Gastroesophageal sphincter (tissue), 4 donors: ENCODE data around the gene GRWD1. TPM values are rescaled to one million over a fixed set of nuclear protein-coding genes. Genes with fewer than 3 reads are reported as not detected.
A peak's percentile ranks its signal among the peaks of the same experiment; 100 is the strongest.

Experiments used
- ATAC-seq: fragments of 150-250 bp; one replicate; pipeline ENCODE4 v1.9.1; 2016; ENCODE audit warnings: mild to moderate bottlenecking, moderate library complexity
- H3K27ac ChIP-seq, 4 donors: fragments of 200-600 bp; sonication (generic) in 3 of 4; 1 replicate in 3 of 4; 2 replicates in 1 of 4; pipeline ENCODE4 v1.5.1; 2016 to 2019
- H3K27me3 ChIP-seq: fragments of 200-600 bp; sonication (generic); one replicate; pipeline ENCODE4 v1.5.1; 2019
- H3K36me3 ChIP-seq, 2 donors: fragments of 200-600 bp; sonication (generic); one replicate each; pipeline ENCODE4 v1.5.1; 2019; ENCODE audit warnings: control low read depth in 1 of 2
- H3K4me1 ChIP-seq, 3 donors: fragments of 200-600 bp; sonication (generic); 1 replicate in 2 of 3; 2 replicates in 1 of 3; pipeline ENCODE4 v1.5.1; 2016 to 2019; ENCODE audit warnings: control low read depth in 2 of 3
- H3K4me3 ChIP-seq, 2 donors: fragments of 200-600 bp; sonication (generic); one replicate each; pipeline ENCODE4 v1.5.1; 2019; ENCODE audit warnings: mild to moderate bottlenecking in 1 of 2, moderate library complexity in 1 of 2
- H3K9me3 ChIP-seq, 3 donors: fragments of 200-600 bp; sonication (generic); one replicate each; pipeline ENCODE4 v1.5.1; 2017 to 2019; ENCODE audit warnings: control low read depth in 2 of 3
- CTCF ChIP-seq, 4 experiments: fragments of 200-600 bp in 2 of 4; fragments of 450-650 bp in 2 of 4; sonication (generic) in 1 of 4; IDR thresholded peaks; one replicate each; pipeline ENCODE4 v1.5.1; 2017 to 2019; ENCODE audit warnings: antibody characterized with exemption in 4 of 4, mild to moderate bottlenecking in 2 of 4, moderate library complexity in 2 of 4
- EP300 ChIP-seq: sonication (generic); formaldehyde crosslinking; IDR thresholded peaks from one replicate; pipeline ENCODE4 v1.6.1; 2017; ENCODE audit warnings: antibody characterized with exemption, mild to moderate bottlenecking
- POLR2A ChIP-seq, 2 donors: fragments of 450-650 bp; IDR thresholded peaks; one replicate each; pipeline ENCODE4 v1.6.1; 2017; ENCODE audit warnings: antibody characterized with exemption in 2 of 2, mild to moderate bottlenecking in 2 of 2, moderate library complexity in 1 of 2
- POLR2AphosphoS5 ChIP-seq: sonication (generic); formaldehyde crosslinking; IDR thresholded peaks from one replicate; pipeline ENCODE4 v1.6.1; 2017; ENCODE audit warnings: antibody characterized with exemption
- WGBS, 2 donors: methylation state at CpG; one replicate each; pipeline ENCODE4 v1.1.5; 2018; ENCODE audit warnings: low coverage in 1 of 2; 5-methylcytosine and 5-hydroxymethylcytosine counted together
- total RNA-seq, 4 donors: library from RNA; depleted of rRNA; stranded (reverse); fragments of >200 nt; gene quantifications; one replicate each; pipeline ENCODE4 v1.1.0, GENCODE V29; 2016

GRWD1 gene
- total RNA-seq, 4 donors from 2014 or later: 28.9 to 33.1 (median 32.7) TPM

GRCh38 chr19:48469934-48470680 lies 24.3 kb downstream of the GRWD1 start:
- Histone ChIP-seq H3K27ac (peak overlapping the region; percentile 91 to 99 (median 96)), H3K9me3 (no peaks in the 10 kb centered on the region), H3K27me3 (no peaks in the 10 kb centered on the region), H3K4me3 (peak overlapping the region; percentile 93 to 98), H3K36me3 (peaks cover 0 to 50% of the 10 kb centered on the region in 2 donors), H3K4me1 (peaks cover 0 to 37% (median 11%) of the 10 kb centered on the region in 3 donors)
- TF ChIP-seq POLR2A (IDR thresholded peaks at IDR 0.05) (no peak), CTCF (IDR thresholded peaks at IDR 0.05) (no peak), EP300 (no peak), POLR2AphosphoS5 (no peak)
- ATAC-seq: no peak
- 14 to 25% methylated on average over 2 to 6 of the region's 20 CpGs for WGBS, 2 donors

DNA sequence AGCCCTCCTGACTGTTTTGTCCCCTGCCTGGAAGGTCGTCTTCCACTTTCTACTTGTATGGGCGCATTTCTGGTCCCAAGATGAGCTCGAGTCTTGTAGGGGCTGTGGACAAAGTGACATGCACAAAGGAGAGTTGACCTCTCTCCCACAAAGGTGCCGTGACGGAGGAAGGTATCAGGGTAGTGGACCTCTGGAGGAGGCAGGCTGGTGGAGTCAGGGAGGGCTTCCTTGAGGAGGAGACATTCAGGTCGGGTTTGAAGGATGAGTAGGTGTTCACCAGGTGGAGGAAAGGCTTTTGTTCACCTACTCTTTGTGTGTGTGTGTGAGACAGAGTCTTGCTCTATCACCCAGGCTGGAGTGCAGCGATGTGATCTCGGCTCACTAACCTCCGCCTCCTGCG lies 25.1 kb downstream of the GRWD1 start:
- no peak for ATAC-seq
- peaks cover 0 to 37% (median 11%) of the 10 kb centered on the region in 3 donors for H3K4me1 ChIP-seq
- no peak overlapping the region for H3K4me3 ChIP-seq
- no peaks in the 10 kb centered on the region for H3K9me3 ChIP-seq
- WGBS, 2 donors: 81 to 83% methylated on average over 4 to 6 of the region's 10 CpGs
- H3K27me3 ChIP-seq: no peaks in the 10 kb centered on the region
- peaks cover 0 to 58% of the 10 kb centered on the region in 2 donors for H3K36me3 ChIP-seq
- TF ChIP-seq POLR2A (IDR thresholded peaks at IDR 0.05): no peak
- TF ChIP-seq POLR2AphosphoS5: no peak
- TF ChIP-seq CTCF (IDR thresholded peaks at IDR 0.05): no peak
- no peak for TF ChIP-seq EP300
- no peak overlapping the region for H3K27ac ChIP-seq

- Histone ChIP-seq H3K9me3 (no peaks in the 10 kb centered on the region), H3K27ac (no peak overlapping the region), H3K36me3 (peaks cover 0 to 68% of the 10 kb centered on the region in 2 donors), H3K27me3 (no peaks in the 10 kb centered on the region), H3K4me1 (peaks cover 0 to 37% (median 11%) of the 10 kb centered on the region in 3 donors), H3K4me3 (no peak overlapping the region)
- 80 to 95% methylated on average over 1 to 4 of the region's 4 CpGs for WGBS, 2 donors
- ATAC-seq: no peak
- TF ChIP-seq POLR2A (IDR thresholded peaks at IDR 0.05) (no peak), CTCF (IDR thresholded peaks at IDR 0.05) (no peak), POLR2AphosphoS5 (no peak), EP300 (no peak)
Measured at GRCh38 chr19:48471836-48472235, 26.1 kb downstream of the GRWD1 start.

- ATAC-seq: no peak
- WGBS, 2 donors: 82 to 85% methylated on average over 6 to 7 of the region's 14 CpGs
- TF ChIP-seq POLR2AphosphoS5 (no peak), POLR2A (IDR thresholded peaks at IDR 0.05) (no peak), EP300 (no peak), CTCF (IDR thresholded peaks at IDR 0.05) (no peak)
Measured at GRCh38 chr19:48473161-48473966, 27.6 kb downstream of the GRWD1 start.

More at GRCh38 chr19:48473161-48473966, 27.6 kb downstream of the GRWD1 start:
- H3K27me3 ChIP-seq: no peaks in the 10 kb centered on the region
- H3K9me3 ChIP-seq: no peaks in the 10 kb centered on the region
- peaks cover 0 to 83% of the 10 kb centered on the region in 2 donors for H3K36me3 ChIP-seq
- H3K4me1 ChIP-seq: peaks cover 0 to 31% (median 7%) of the 10 kb centered on the region in 3 donors
- no peak overlapping the region for H3K27ac ChIP-seq
- no peak overlapping the region for H3K4me3 ChIP-seq
